Gastroesophageal sphincter (tissue), 3 donors: Measurements from ENCODE around the gene ANKRD34A.

Experiments used
- EP300 ChIP-seq: sonication (generic); formaldehyde crosslinking; IDR thresholded peaks from one replicate; pipeline ENCODE4 v1.6.1; 2017; ENCODE audit warnings: antibody characterized with exemption, mild to moderate bottlenecking
- POLR2A ChIP-seq, 2 donors: fragments of 450-650 bp; IDR thresholded peaks; one replicate each; pipeline ENCODE4 v1.6.1; 2017; ENCODE audit warnings: antibody characterized with exemption in 2 of 2, mild to moderate bottlenecking in 2 of 2, moderate library complexity in 1 of 2
- POLR2AphosphoS5 ChIP-seq: sonication (generic); formaldehyde crosslinking; IDR thresholded peaks from one replicate; pipeline ENCODE4 v1.6.1; 2017; ENCODE audit warnings: antibody characterized with exemption
- TF ChIP-seq, protein P1 (sequence below), 4 experiments: fragments of 200-600 bp in 2 of 4; fragments of 450-650 bp in 2 of 4; sonication (generic) in 1 of 4; IDR thresholded peaks; one replicate each; pipeline ENCODE4 v1.5.1; 2017 to 2019; ENCODE audit warnings: antibody characterized with exemption in 4 of 4, mild to moderate bottlenecking in 2 of 4, moderate library complexity in 2 of 4

DNA sequence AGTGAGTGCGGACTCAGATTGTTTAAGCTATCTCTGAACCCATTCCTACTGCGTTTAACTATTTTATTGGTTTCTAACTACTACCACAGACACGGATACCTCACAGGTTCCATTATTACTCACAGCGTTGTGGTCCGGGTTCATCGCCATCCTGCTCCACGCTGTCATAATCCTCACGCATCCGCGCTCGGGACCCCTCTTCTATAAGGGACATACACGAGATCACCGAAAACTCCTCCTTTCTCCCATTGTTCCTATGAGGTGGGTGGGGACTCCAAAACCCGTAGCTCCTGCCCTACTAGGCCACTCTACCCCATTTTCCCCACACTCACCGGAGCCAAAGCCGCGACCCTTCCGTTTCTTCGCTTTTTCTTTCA lies 37.7 kb downstream of the ANKRD34A start:
- TF ChIP-seq, protein P1, sequence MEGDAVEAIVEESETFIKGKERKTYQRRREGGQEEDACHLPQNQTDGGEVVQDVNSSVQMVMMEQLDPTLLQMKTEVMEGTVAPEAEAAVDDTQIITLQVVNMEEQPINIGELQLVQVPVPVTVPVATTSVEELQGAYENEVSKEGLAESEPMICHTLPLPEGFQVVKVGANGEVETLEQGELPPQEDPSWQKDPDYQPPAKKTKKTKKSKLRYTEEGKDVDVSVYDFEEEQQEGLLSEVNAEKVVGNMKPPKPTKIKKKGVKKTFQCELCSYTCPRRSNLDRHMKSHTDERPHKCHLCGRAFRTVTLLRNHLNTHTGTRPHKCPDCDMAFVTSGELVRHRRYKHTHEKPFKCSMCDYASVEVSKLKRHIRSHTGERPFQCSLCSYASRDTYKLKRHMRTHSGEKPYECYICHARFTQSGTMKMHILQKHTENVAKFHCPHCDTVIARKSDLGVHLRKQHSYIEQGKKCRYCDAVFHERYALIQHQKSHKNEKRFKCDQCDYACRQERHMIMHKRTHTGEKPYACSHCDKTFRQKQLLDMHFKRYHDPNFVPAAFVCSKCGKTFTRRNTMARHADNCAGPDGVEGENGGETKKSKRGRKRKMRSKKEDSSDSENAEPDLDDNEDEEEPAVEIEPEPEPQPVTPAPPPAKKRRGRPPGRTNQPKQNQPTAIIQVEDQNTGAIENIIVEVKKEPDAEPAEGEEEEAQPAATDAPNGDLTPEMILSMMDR (IDR thresholded peaks at IDR 0.05) = no peak
- no peak for TF ChIP-seq POLR2A (IDR thresholded peaks at IDR 0.05)
- no peak for TF ChIP-seq POLR2AphosphoS5
- no peak for TF ChIP-seq EP300
